Left forelimb (tissue), 1 donor: ENCODE data around the gene ST3GAL5.

Experiments
- DNase-seq: peaks from one replicate; pipeline ENCODE4 v3.0.0-alpha.2; 2018; ENCODE audit warnings: low spot score

ST3GAL5 gene

GRCh38 chr2:85866165-85866659 lies 22.6 kb downstream of the ST3GAL5 start:
- DNase-seq: no peak

GRCh38 chr2:85865539-85866164 lies 23.1 kb downstream of the ST3GAL5 start:
- DNase-seq: no peak

- no peak for DNase-seq
Measured at GRCh38 chr2:85864654-85865053, 24.1 kb downstream of the ST3GAL5 start.

- no peak for DNase-seq
Measured at GRCh38 chr2:85862426-85862825, 26.4 kb downstream of the ST3GAL5 start.

- DNase-seq: no peak
Measured at GRCh38 chr2:85861650-85862049, 27.1 kb downstream of the ST3GAL5 start.

GRCh38 chr2:85861180-85861579 lies 27.6 kb downstream of the ST3GAL5 start:
- DNase-seq: no peak

- no peak for DNase-seq
Measured at GRCh38 chr2:85858841-85859240, 29.9 kb downstream of the ST3GAL5 start.

- DNase-seq: no peak
Measured at GRCh38 chr2:85854897-85855296, 33.9 kb downstream of the ST3GAL5 start.

GRCh38 chr2:85854166-85854509 lies 34.7 kb downstream of the ST3GAL5 start:
- DNase-seq: no peak

- DNase-seq: no peak
Measured at GRCh38 chr2:85853499-85854165, 35.2 kb downstream of the ST3GAL5 start.

- DNase-seq: no peak
Measured at GRCh38 chr2:85852937-85853498, 35.8 kb downstream of the ST3GAL5 start.

GRCh38 chr2:85852152-85852840 lies 36.5 kb downstream of the ST3GAL5 start:
- no peak for DNase-seq

- no peak for DNase-seq
Measured at GRCh38 chr2:85851253-85852151, 37.3 kb downstream of the ST3GAL5 start.

- no peak for DNase-seq
Measured at GRCh38 chr2:85850451-85850850, 38.3 kb downstream of the ST3GAL5 start.

- no peak for DNase-seq
Measured at GRCh38 chr2:85847051-85847588, 41.7 kb downstream of the ST3GAL5 start.

GRCh38 chr2:85846411-85846810 lies 42.4 kb downstream of the ST3GAL5 start:
- DNase-seq: no peak

GRCh38 chr2:85844486-85844885 lies 44.3 kb downstream of the ST3GAL5 start:
- DNase-seq: no peak

- no peak for DNase-seq
Measured at GRCh38 chr2:85843543-85843942, 45.2 kb downstream of the ST3GAL5 start.

- DNase-seq: no peak
Measured at GRCh38 chr2:85840091-85840490, 48.7 kb downstream of the ST3GAL5 start.

- no peak for DNase-seq
Measured at GRCh38 chr2:85839461-85839860, 49.3 kb downstream of the ST3GAL5 start.

- DNase-seq: no peak
Measured at GRCh38 chr2:85838641-85839040, 50.1 kb downstream of the ST3GAL5 start.

GRCh38 chr2:85838181-85838580 lies 50.6 kb downstream of the ST3GAL5 start:
- DNase-seq: no peak
